ENCODE measurements around the gene ASPSCR1. TPM values are rescaled to one million over a fixed set of nuclear protein-coding genes. Genes with fewer than 3 reads are reported as not detected.

Gene ASPSCR1
- total and polyA plus RNA-seq, 10 of the 15 experiments (the other 5 are each of a cell fraction or from before 2014, with no cell fraction given): 1.5 to 48.4 (median 25.4) TPM

DNA sequence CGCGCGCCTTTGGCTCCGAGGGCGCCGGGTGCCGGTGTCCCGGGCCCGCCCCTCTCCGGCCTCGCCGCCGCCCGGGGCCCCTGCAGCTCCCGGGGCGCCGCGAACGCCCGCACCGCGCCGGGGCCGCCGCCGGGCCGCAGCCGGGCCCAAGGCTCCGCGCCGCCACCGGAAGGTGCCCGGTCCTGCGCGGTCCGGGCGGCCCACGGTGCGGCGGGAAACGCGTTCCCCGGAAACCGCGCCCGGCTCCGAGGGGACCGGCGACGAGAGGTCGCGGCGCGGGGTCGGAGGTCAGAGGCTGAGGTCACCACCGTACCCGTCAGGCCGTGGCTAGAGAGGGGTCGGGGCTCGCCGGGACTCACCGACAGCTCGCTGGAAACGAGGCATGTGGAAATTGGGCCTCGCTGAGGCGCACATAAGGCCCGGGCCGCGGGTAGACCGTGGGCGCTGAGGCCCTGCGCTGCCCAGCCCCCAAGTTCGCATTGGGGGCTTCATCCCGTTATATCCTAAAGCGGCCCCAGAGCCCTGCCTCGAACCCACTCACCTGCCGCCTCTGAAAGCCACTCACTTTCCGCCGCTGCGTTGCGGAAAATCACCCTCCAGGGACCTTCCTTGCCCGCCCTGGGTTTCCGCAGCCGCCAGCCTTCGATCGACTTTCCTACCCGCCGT lies 88.3 kb downstream of the ASPSCR1 start, which contains the start of gene DUS1L (continued):
- TF ChIP-seq, protein P1, sequence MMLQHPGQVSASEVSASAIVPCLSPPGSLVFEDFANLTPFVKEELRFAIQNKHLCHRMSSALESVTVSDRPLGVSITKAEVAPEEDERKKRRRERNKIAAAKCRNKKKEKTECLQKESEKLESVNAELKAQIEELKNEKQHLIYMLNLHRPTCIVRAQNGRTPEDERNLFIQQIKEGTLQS (IDR thresholded peaks at IDR 0.05; ENCODE audit: borderline replicate concordance, extremely low read depth, low read depth, low read length): no peak
- no peak for TF ChIP-seq ZNF622 (IDR thresholded peaks at IDR 0.05)
- no peak for TF ChIP-seq BMI1 (IDR thresholded peaks at IDR 0.05; ENCODE audit: borderline replicate concordance)
- TF ChIP-seq, protein P2, sequence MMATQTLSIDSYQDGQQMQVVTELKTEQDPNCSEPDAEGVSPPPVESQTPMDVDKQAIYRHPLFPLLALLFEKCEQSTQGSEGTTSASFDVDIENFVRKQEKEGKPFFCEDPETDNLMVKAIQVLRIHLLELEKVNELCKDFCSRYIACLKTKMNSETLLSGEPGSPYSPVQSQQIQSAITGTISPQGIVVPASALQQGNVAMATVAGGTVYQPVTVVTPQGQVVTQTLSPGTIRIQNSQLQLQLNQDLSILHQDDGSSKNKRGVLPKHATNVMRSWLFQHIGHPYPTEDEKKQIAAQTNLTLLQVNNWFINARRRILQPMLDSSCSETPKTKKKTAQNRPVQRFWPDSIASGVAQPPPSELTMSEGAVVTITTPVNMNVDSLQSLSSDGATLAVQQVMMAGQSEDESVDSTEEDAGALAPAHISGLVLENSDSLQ (IDR thresholded peaks at IDR 0.05): no peak
- no peak for TF ChIP-seq ZNF207 (IDR thresholded peaks at IDR 0.05; ENCODE audit: borderline replicate concordance)
- TF ChIP-seq MXI1 (IDR thresholded peaks at IDR 0.05; ENCODE audit: low read depth, low read length): peak; percentile 82
- TF ChIP-seq SIX5 (IDR thresholded peaks at IDR 0.05; ENCODE audit: low read depth, low read length, severe bottlenecking): peak; percentile 75
- TF ChIP-seq, protein P3, sequence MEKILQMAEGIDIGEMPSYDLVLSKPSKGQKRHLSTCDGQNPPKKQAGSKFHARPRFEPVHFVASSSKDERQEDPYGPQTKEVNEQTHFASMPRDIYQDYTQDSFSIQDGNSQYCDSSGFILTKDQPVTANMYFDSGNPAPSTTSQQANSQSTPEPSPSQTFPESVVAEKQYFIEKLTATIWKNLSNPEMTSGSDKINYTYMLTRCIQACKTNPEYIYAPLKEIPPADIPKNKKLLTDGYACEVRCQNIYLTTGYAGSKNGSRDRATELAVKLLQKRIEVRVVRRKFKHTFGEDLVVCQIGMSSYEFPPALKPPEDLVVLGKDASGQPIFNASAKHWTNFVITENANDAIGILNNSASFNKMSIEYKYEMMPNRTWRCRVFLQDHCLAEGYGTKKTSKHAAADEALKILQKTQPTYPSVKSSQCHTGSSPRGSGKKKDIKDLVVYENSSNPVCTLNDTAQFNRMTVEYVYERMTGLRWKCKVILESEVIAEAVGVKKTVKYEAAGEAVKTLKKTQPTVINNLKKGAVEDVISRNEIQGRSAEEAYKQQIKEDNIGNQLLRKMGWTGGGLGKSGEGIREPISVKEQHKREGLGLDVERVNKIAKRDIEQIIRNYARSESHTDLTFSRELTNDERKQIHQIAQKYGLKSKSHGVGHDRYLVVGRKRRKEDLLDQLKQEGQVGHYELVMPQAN (conservative IDR thresholded peaks at IDR 0.05): no peak; the same call in 1 of the 2 replicates
- no peak for TF ChIP-seq SUZ12 (IDR thresholded peaks at IDR 0.05; ENCODE audit: unreplicated experiment)
- TF ChIP-seq MYB (IDR thresholded peaks at IDR 0.05; ENCODE audit: borderline replicate concordance, low read depth, low read length): no peak; the same call in 1 of the 2 replicates
- TF ChIP-seq SP1 (IDR thresholded peaks at IDR 0.05; ENCODE audit: low read depth, low read length): peak; percentile 76
- TF ChIP-seq RAD21 (IDR thresholded peaks at IDR 0.05; ENCODE audit: insufficient read depth, low read depth, low read length): no peak
- TF ChIP-seq TCF3 (IDR thresholded peaks at IDR 0.05; ENCODE audit: borderline replicate concordance, insufficient read depth, low read depth, low read length): 0 out of 2 replicates have a peak, but pooled peaks have one; percentile 57
- TF ChIP-seq NR2C2 (IDR thresholded peaks at IDR 0.05; ENCODE audit: borderline replicate concordance, control insufficient read depth, insufficient read length, low read depth): peak; percentile 83
- TF ChIP-seq, protein P4, sequence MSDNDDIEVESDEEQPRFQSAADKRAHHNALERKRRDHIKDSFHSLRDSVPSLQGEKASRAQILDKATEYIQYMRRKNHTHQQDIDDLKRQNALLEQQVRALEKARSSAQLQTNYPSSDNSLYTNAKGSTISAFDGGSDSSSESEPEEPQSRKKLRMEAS (IDR thresholded peaks at IDR 0.05; ENCODE audit: low read depth, low read length): peak; percentile 70; the same call in 1 of the 2 replicates
- TF ChIP-seq KDM1A (IDR thresholded peaks at IDR 0.05; ENCODE audit: borderline replicate concordance): no peak
- peak; percentile 88 for TF ChIP-seq MTA2 (IDR thresholded peaks at IDR 0.05; ENCODE audit: low read depth)
- no peak for TF ChIP-seq WRNIP1 (IDR thresholded peaks at IDR 0.05; ENCODE audit: borderline replicate concordance, low read depth, low read length)
- peak; percentile 71; the same call in 1 of the 2 replicates for TF ChIP-seq ASH2L (IDR thresholded peaks at IDR 0.05; ENCODE audit: borderline replicate concordance, low read depth)
- TF ChIP-seq, protein P5, sequence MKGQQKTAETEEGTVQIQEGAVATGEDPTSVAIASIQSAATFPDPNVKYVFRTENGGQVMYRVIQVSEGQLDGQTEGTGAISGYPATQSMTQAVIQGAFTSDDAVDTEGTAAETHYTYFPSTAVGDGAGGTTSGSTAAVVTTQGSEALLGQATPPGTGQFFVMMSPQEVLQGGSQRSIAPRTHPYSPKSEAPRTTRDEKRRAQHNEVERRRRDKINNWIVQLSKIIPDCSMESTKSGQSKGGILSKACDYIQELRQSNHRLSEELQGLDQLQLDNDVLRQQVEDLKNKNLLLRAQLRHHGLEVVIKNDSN (IDR thresholded peaks at IDR 0.05; ENCODE audit: borderline replicate concordance, extremely low read length, insufficient read depth, low read depth, low read length): peak; percentile 41
- TF ChIP-seq MEF2A (IDR thresholded peaks at IDR 0.05; ENCODE audit: insufficient read depth, low read depth, low read length): peak; percentile 78; the same call in 1 of the 2 replicates
